Endothelial cell of umbilical vein (primary cell): Measurements from ENCODE around the gene BMAL2. TPM values are rescaled to one million over a fixed set of nuclear protein-coding genes. Genes with fewer than 3 reads are reported as not detected.

Source experiments
- BruUV-seq: library from RNA; stranded (reverse); fragments of 400-500 nt; replicated peaks from 2 replicates; lab custom pipeline; 2021; lab: Mats Ljungman, UMichigan
- CTCF ChIA-PET: fragments of 300-600, 350-600 bp; sonication (Branson Sonifier 250); formaldehyde crosslinking; loops from one replicate; lab custom pipeline; 2021; ENCODE audit warnings: antibody characterized with exemption, inconsistent platforms; lab: Charles Lee
- POLR2A ChIA-PET: fragments of 300-600, 350-600 bp; sonication (Branson Sonifier 250); formaldehyde crosslinking; loops from one replicate; lab custom pipeline; 2021; ENCODE audit warnings: antibody characterized with exemption, inconsistent platforms; lab: Charles Lee
- DNase-seq: peaks from one replicate; pipeline ENCODE4 v3.0.0-alpha.2; 2011; ENCODE audit warnings: low read depth, low spot score
- FAIRE-seq: peaks from 2 replicates; lab custom pipeline; 2011; peaks lifted over from hg19 to GRCh38; lab: Jason Lieb, UNC
- H2AFZ ChIP-seq: 2 replicates; pipeline ENCODE4 v1.6.0; 2012; ENCODE audit warnings: low read depth, low read length, control low read depth, inconsistent platforms
- H3K27ac ChIP-seq: 2 replicates; pipeline ENCODE4 v1.5.1; 2011; ENCODE audit warnings: low read depth, mild to moderate bottlenecking, control low read depth, low read length, moderate library complexity; ENCODE audit not compliant: insufficient read depth
- H3K27me3 ChIP-seq, 2 experiments: 2 replicates each; pipeline versions ENCODE4 v1.6.0 to v1.6.1; 2011; ENCODE audit warnings: low read length in 2 of 2, mixed read lengths in 1 of 2; ENCODE audit not compliant: control insufficient read depth in 2 of 2, insufficient read depth in 2 of 2
- H3K36me3 ChIP-seq, 2 experiments: 2 replicates in 1 of 2; 3 replicates in 1 of 2; pipeline ENCODE4 v1.5.1; 2011; ENCODE audit warnings: low read length in 2 of 2, mild to moderate bottlenecking in 1 of 2, moderate library complexity in 1 of 2; ENCODE audit not compliant: control insufficient read depth in 2 of 2, insufficient read depth in 2 of 2; ENCODE audit errors: extremely low read depth in 1 of 2
- H3K4me1 ChIP-seq: 3 replicates; pipeline ENCODE4 v1.5.1; 2011; ENCODE audit warnings: mild to moderate bottlenecking, low read length; ENCODE audit not compliant: control insufficient read depth, insufficient read depth; ENCODE audit errors: extremely low read depth
- H3K4me2 ChIP-seq: 2 replicates; pipeline ENCODE4 v1.6.1; 2011; ENCODE audit warnings: low read length, control low read depth, mixed read lengths; ENCODE audit not compliant: insufficient read depth
- H3K4me3 ChIP-seq, 3 experiments: fragments of 200-600 bp in 1 of 3; sonication (generic), shearing (Covaris generic) in 1 of 3; replicated peaks in 1 of 3; 2 replicates each; pipeline ENCODE4 v1.5.1; 2011 to 2016; ENCODE audit warnings: control low read depth in 3 of 3, low read length in 3 of 3, mild to moderate bottlenecking in 2 of 3, inconsistent platforms in 1 of 3, low read depth in 1 of 3, moderate library complexity in 1 of 3; ENCODE audit not compliant: insufficient read depth in 1 of 3
- H3K79me2 ChIP-seq: 2 replicates; pipeline ENCODE4 v1.6.0; 2012; ENCODE audit warnings: low read length, inconsistent platforms; ENCODE audit not compliant: control insufficient read depth, insufficient read depth
- H3K9ac ChIP-seq: replicated peaks from 2 replicates; pipeline ENCODE3; 2011; ENCODE audit warnings: low read length, control low read depth; ENCODE audit not compliant: insufficient read depth; ENCODE audit errors: extremely low read depth
- H3K9me1 ChIP-seq: replicated peaks from 3 replicates; pipeline ENCODE4 v1.6.0; 2011; ENCODE audit warnings: mild to moderate bottlenecking, low read length; ENCODE audit not compliant: control insufficient read depth, insufficient read depth; ENCODE audit errors: extremely low read depth
- H3K9me3 ChIP-seq: replicated peaks from 2 replicates; pipeline ENCODE4 v1.5.1; 2012; ENCODE audit warnings: low read length, inconsistent platforms; ENCODE audit not compliant: control insufficient read depth, insufficient read depth
- H4K20me1 ChIP-seq: replicated peaks from 2 replicates; pipeline ENCODE3; 2011; ENCODE audit warnings: mild to moderate bottlenecking, low read length; ENCODE audit not compliant: control insufficient read depth, insufficient read depth; ENCODE audit errors: extremely low read depth
- CTCF ChIP-seq, 2 donors: IDR thresholded peaks; 1 replicate in 1 of 2; 2 replicates in 1 of 2; pipeline ENCODE4 v1.5.1; 2011; ENCODE audit warnings: low read length in 2 of 2, mild to moderate bottlenecking in 2 of 2, moderate library complexity in 2 of 2, control low read depth in 1 of 2, inconsistent platforms in 1 of 2, low read depth in 1 of 2; ENCODE audit not compliant: insufficient read depth in 1 of 2; ENCODE audit errors: extremely low read depth in 1 of 2
- EZH2 ChIP-seq: IDR thresholded peaks from 2 replicates; pipeline ENCODE4 v1.6.1; 2012; ENCODE audit warnings: borderline replicate concordance, low read depth, mild to moderate bottlenecking, moderate library complexity, low read length, inconsistent platforms; ENCODE audit not compliant: severe bottlenecking
- FOS ChIP-seq: IDR thresholded peaks from 2 replicates; pipeline ENCODE4 v1.6.1; 2011; ENCODE audit warnings: mild to moderate bottlenecking, low read length, moderate library complexity, borderline replicate concordance; ENCODE audit not compliant: insufficient read depth
- GATA2 ChIP-seq: IDR thresholded peaks from 2 replicates; pipeline ENCODE4 v1.7.0; 2011; ENCODE audit warnings: low read depth, mild to moderate bottlenecking, moderate library complexity, mixed read lengths, low read length; ENCODE audit not compliant: insufficient read length, insufficient read depth
- JUN ChIP-seq: IDR thresholded peaks from 2 replicates; pipeline ENCODE4 v1.6.1; 2011; ENCODE audit warnings: borderline replicate concordance, low read depth; ENCODE audit not compliant: insufficient read length, insufficient read depth
- MAX ChIP-seq: IDR thresholded peaks from 2 replicates; pipeline ENCODE4 v1.6.1; 2011; ENCODE audit not compliant: insufficient read depth, insufficient read length
- MYC ChIP-seq: IDR thresholded peaks from one replicate; pipeline ENCODE4 v1.6.1; 2011; ENCODE audit warnings: mild to moderate bottlenecking, low read depth, low read length
- POLR2A ChIP-seq: IDR thresholded peaks from 2 replicates; pipeline ENCODE4 v1.6.1; 2012; ENCODE audit warnings: low read depth, mild to moderate bottlenecking, control low read depth, low read length
- POLR2AphosphoS5 ChIP-seq: IDR thresholded peaks from 2 replicates; pipeline ENCODE4 v1.6.1; 2012; ENCODE audit warnings: low read depth, mild to moderate bottlenecking, control low read depth, low read length, moderate library complexity; ENCODE audit not compliant: insufficient read depth
- dilution Hi-C: fragments of 300-500 bp; cut with MboI; formaldehyde crosslinking; loops from one replicate; pipeline ENCODE4 v1.15.0; 2019; ENCODE audit warnings: low sequenced_read_pairs; ENCODE audit not compliant: extremely low pct_ligation_motif_present
- intact Hi-C: fragments of 100-400 bp; cut with micrococcal nuclease; formaldehyde crosslinking; loops from one replicate; pipeline ENCODE4 v1.10.0; 2022
- polyA plus RNA-seq, 4 experiments: library from polyadenylated mRNA; depleted of rRNA in 3 of 4; stranded (reverse) in 3 of 4; unstranded in 1 of 4; fragments of >200 nt; gene quantifications; 2 replicates each; pipeline versions ENCODE4 v1.2.1 to v1.2.3, GENCODE V29; 2011 to 2012; ENCODE audit warnings: missing spikeins in 1 of 4
- total RNA-seq: library from RNA; stranded (reverse); gene quantifications from 2 replicates; pipeline ENCODE4 v1.2.3, GENCODE V29; 2021

The BMAL2 gene
- total and polyA plus RNA-seq, 2 donors (not counting 3 experiments of a cell fraction or from before 2014, with no cell fraction given): 5.9 to 33.3 TPM

GRCh38 chr12:27351476-27351875 is 18.8 kb downstream of the BMAL2 start:
- Histone ChIP-seq H3K79me2 (peaks cover 49% of the 10 kb centered on the region), H4K20me1 (no peaks in the 10 kb centered on the region), H3K9me3 (no peaks in the 10 kb centered on the region), H2AFZ (no peak overlapping the region), H3K4me2 (no peak overlapping the region), H3K4me3 (no peak overlapping the region), H3K36me3 (no peaks in the 10 kb centered on the region), H3K4me1 (no peaks in the 10 kb centered on the region), H3K9ac (no peak overlapping the region), H3K27ac (no peak overlapping the region), H3K27me3 (no peaks in the 10 kb centered on the region), H3K9me1 (no peaks in the 10 kb centered on the region)
- dilution Hi-C loops (no loop called here), intact Hi-C loops (no loop called here)
- FAIRE-seq (no peak), DNase-seq (no peak)
- BruUV-seq: no TSS peak
- POLR2A ChIA-PET: no interaction called here
- TF ChIP-seq CTCF (IDR thresholded peaks at IDR 0.05; ENCODE audit: extremely low read depth in 1 of 2, insufficient read depth in 1 of 2, low read depth in 1 of 2, low read length in 2 of 2) (no peak), MAX (no peak), GATA2 (no peak), POLR2AphosphoS5 (no peak), MYC (no peak), EZH2 (no peak), POLR2A (no peak), FOS (no peak), JUN (no peak)
- CTCF ChIA-PET: no interaction called here
